ENCODE measurements around the gene COL4A2. TPM values are rescaled to one million over a fixed set of nuclear protein-coding genes. Genes with fewer than 3 reads are reported as not detected.

The COL4A2 gene
- total RNA-seq, 1 donor from 2014 or later: 60.9 TPM

DNA sequence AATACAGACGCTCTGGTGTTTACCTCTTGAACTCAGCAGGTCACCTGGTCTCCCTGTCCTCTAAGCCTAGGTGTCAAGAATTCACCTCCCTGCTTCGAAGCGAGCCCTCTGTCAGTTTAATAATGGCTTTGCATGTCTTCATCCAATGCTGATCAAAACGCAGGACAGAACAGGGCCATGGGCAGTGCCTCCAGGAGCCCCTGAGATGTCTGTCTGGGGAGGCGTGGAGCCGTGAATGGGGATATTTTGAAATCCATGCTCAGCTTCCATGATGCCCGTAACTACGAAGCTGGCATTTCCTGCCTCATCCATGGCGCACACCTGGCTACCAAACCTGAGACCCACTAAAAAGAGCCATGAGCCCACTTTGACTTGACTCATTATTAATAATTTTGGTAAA lies 140.7 kb downstream of the COL4A2 start:
- no peaks in the 10 kb centered on the region for H3K27me3 Mint-ChIP-seq (ENCODE audit: unreplicated experiment)
- DNase-seq: no peak
- H3K9me3 Mint-ChIP-seq (ENCODE audit: unreplicated experiment): peaks cover 2% of the 10 kb centered on the region
- H3K4me3 Mint-ChIP-seq (ENCODE audit: unreplicated experiment): no peak overlapping the region
- TF ChIP-seq, protein P1, sequence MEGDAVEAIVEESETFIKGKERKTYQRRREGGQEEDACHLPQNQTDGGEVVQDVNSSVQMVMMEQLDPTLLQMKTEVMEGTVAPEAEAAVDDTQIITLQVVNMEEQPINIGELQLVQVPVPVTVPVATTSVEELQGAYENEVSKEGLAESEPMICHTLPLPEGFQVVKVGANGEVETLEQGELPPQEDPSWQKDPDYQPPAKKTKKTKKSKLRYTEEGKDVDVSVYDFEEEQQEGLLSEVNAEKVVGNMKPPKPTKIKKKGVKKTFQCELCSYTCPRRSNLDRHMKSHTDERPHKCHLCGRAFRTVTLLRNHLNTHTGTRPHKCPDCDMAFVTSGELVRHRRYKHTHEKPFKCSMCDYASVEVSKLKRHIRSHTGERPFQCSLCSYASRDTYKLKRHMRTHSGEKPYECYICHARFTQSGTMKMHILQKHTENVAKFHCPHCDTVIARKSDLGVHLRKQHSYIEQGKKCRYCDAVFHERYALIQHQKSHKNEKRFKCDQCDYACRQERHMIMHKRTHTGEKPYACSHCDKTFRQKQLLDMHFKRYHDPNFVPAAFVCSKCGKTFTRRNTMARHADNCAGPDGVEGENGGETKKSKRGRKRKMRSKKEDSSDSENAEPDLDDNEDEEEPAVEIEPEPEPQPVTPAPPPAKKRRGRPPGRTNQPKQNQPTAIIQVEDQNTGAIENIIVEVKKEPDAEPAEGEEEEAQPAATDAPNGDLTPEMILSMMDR (IDR thresholded peaks at IDR 0.05; ENCODE audit: partially characterized antibody, unreplicated experiment): no peak
- no peak overlapping the region for H3K27ac Mint-ChIP-seq (ENCODE audit: unreplicated experiment)
- peaks cover 5% of the 10 kb centered on the region for H3K4me1 Mint-ChIP-seq (ENCODE audit: low read depth, unreplicated experiment)
- no peaks in the 10 kb centered on the region for H3K36me3 Mint-ChIP-seq (ENCODE audit: unreplicated experiment)

DNA sequence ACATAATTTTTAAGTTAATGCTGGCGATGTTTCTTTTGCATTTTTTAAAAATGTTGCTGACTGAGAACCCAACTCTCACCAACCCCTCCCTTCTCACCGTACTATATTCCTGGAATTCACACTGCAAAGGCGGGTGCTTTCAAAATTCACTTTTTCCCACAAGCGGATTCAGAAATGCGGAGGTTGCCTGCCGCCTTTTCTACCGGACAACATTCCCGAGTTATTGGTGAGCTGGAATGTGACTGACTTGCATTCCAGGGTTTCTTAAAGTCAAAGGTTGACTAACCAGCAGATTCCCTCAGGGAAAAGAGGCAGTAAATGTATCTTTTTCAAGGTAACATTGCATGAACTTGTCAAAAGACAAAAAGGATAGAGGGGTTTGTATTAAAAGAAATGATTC lies 141.1 kb downstream of the COL4A2 start:
- no peak overlapping the region for H3K27ac Mint-ChIP-seq (ENCODE audit: unreplicated experiment)
- H3K4me1 Mint-ChIP-seq (ENCODE audit: low read depth, unreplicated experiment): peaks cover 2% of the 10 kb centered on the region
- H3K36me3 Mint-ChIP-seq (ENCODE audit: unreplicated experiment): no peaks in the 10 kb centered on the region
- no peak for DNase-seq
- H3K4me3 Mint-ChIP-seq (ENCODE audit: unreplicated experiment): no peak overlapping the region
- TF ChIP-seq, protein P1 (IDR thresholded peaks at IDR 0.05; ENCODE audit: partially characterized antibody, unreplicated experiment): no peak
- no peaks in the 10 kb centered on the region for H3K27me3 Mint-ChIP-seq (ENCODE audit: unreplicated experiment)
- peaks cover 2% of the 10 kb centered on the region for H3K9me3 Mint-ChIP-seq (ENCODE audit: unreplicated experiment)

DNA sequence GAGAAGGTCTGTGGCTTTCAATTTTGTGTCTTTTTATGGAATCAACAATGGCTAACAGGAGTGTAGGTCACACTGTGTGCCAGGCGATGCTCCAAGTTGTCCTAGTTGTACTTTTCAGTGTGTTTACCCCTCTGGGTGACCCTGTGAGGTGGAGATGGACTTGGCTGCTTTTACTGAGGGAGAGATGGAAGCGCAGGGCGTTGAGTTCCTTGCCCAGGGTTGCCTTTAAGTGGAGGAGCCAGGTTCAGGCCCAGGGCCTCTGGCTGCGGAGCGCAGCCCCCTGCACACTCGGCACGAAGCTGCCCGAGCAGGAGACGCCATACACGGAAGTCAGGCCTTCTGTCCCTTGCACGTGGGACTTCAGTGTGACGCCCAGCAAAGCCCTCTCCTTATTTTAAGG lies 141.6 kb downstream of the COL4A2 start:
- Mint-ChIP-seq H3K27ac (ENCODE audit: unreplicated experiment) (no peak overlapping the region), H3K4me1 (ENCODE audit: low read depth, unreplicated experiment) (no peaks in the 10 kb centered on the region), H3K4me3 (ENCODE audit: unreplicated experiment) (no peak overlapping the region), H3K36me3 (ENCODE audit: unreplicated experiment) (no peaks in the 10 kb centered on the region), H3K27me3 (ENCODE audit: unreplicated experiment) (no peaks in the 10 kb centered on the region), H3K9me3 (ENCODE audit: unreplicated experiment) (peaks cover 2% of the 10 kb centered on the region)
- TF ChIP-seq, protein P1 (IDR thresholded peaks at IDR 0.05; ENCODE audit: partially characterized antibody, unreplicated experiment): no peak
- DNase-seq: no peak

DNA sequence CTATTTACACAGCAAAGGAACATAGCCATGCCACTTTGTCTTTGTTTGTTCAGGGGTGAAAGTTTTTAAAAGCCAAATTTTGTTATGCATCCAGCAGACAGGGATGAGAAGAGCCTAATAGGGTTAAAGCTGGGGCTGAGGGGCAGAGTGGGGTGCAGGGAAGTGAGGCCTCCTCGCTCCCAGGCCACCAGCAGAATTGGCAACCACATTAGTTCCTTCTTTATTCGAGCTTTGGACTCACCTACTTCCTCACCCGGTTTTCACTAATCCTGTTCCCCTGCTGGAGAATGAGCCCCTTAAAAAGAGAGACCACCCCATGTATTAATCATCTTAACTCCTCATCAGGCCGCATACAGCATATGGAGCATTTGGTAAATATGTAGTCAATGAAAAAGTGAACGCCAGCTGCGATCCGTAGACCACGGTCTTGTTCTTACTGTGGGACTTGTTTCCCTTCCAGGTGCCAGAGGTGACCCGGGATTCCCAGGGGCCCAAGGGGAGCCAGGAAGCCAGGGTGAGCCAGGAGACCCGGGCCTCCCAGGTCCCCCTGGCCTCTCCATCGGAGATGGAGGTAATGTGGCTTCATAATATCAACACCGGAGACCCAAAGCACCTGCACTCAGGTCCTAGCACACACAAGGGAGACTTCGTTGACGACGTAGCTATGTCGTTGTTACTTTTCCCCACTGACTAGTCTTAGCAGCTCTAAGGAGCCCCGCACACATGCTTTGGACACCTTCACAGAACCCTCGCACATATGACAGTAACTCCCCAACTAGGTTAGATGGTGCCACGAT lies 142.3 kb downstream of the COL4A2 start:
- TF ChIP-seq, protein P1 (IDR thresholded peaks at IDR 0.05; ENCODE audit: partially characterized antibody, unreplicated experiment): no peak
- H3K27me3 Mint-ChIP-seq (ENCODE audit: unreplicated experiment): peaks cover 1% of the 10 kb centered on the region
- peaks cover 2% of the 10 kb centered on the region for H3K9me3 Mint-ChIP-seq (ENCODE audit: unreplicated experiment)
- no peak for DNase-seq
- H3K4me1 Mint-ChIP-seq (ENCODE audit: low read depth, unreplicated experiment): no peaks in the 10 kb centered on the region
- H3K27ac Mint-ChIP-seq (ENCODE audit: unreplicated experiment): no peak overlapping the region
- H3K36me3 Mint-ChIP-seq (ENCODE audit: unreplicated experiment): no peaks in the 10 kb centered on the region
- no peak overlapping the region for H3K4me3 Mint-ChIP-seq (ENCODE audit: unreplicated experiment)
